HepG2 (cell line): ENCODE results near the gene TTC31. TPM values are rescaled to one million over a fixed set of nuclear protein-coding genes. Genes with fewer than 3 reads are reported as not detected.

ENCODE experiments used
- ATAC-seq: fragments of 200-7000 bp; cut with Tn5 transposase; 3 replicates; pipeline ENCODE4 v1.9.1; 2020; ENCODE audit warnings: mild to moderate bottlenecking, moderate library complexity
- BruUV-seq: library from RNA; stranded (reverse); fragments of 400-500 nt; replicated peaks from 2 replicates; lab custom pipeline; 2021; lab: Mats Ljungman, UMichigan
- CTCF ChIA-PET: fragments of 300-600 bp; formaldehyde crosslinking; extraction: SDS; loops from one replicate; lab custom pipeline; 2021; ENCODE audit warnings: low total read pairs, inconsistent platforms, low intra/inter-chr PET ratio; lab: Yijun Ruan, JAX
- POLR2A ChIA-PET: fragments of 350-600 bp; sonication (Branson Sonifier 250); formaldehyde crosslinking; loops from one replicate; lab custom pipeline; 2020; ENCODE audit warnings: antibody characterized with exemption, inconsistent platforms; lab: Yijun Ruan, JAX
- DNase-seq: peaks from one replicate; pipeline ENCODE4 v3.0.0-alpha.2; 2015; ENCODE audit warnings: low spot score
- FAIRE-seq: peaks from 3 replicates; lab custom pipeline; 2011; peaks lifted over from hg19 to GRCh38; lab: Jason Lieb, UNC
- H2AFZ ChIP-seq: one replicate; pipeline ENCODE4 v1.6.1; 2011; ENCODE audit warnings: low read length, inconsistent platforms
- H3K27ac ChIP-seq: fragments of 300-600 bp; 3 replicates; pipeline ENCODE4 v1.8.0; 2011; ENCODE audit warnings: mixed run types, mild to moderate bottlenecking, mixed read lengths, low read length, inconsistent platforms; ENCODE audit not compliant: insufficient read depth; ENCODE audit errors: extremely low read length
- H3K27me3 ChIP-seq, 2 experiments: fragments of 200-600 bp in 1 of 2; 2 replicates in 1 of 2; 3 replicates in 1 of 2; pipeline versions ENCODE4 v1.6.0 to v1.8.0; 2011; ENCODE audit warnings: low read length in 2 of 2, mild to moderate bottlenecking in 2 of 2, moderate library complexity in 2 of 2, inconsistent platforms in 1 of 2; ENCODE audit not compliant: insufficient read depth in 2 of 2, control insufficient read depth in 1 of 2
- H3K36me3 ChIP-seq, 2 experiments: fragments of 200-600 bp in 1 of 2; replicated peaks in 1 of 2; 2 replicates in 1 of 2; 3 replicates in 1 of 2; pipeline versions ENCODE4 v1.5.1 to v1.8.0; 2011; ENCODE audit warnings: low read length in 2 of 2, inconsistent platforms in 1 of 2; ENCODE audit not compliant: insufficient read depth in 2 of 2, control insufficient read depth in 1 of 2
- H3K4me1 ChIP-seq: 2 replicates; pipeline ENCODE4 v1.5.1; 2012; ENCODE audit warnings: low read length, inconsistent platforms; ENCODE audit not compliant: insufficient read depth
- H3K4me2 ChIP-seq: 2 replicates; pipeline ENCODE4 v1.6.0; 2011; ENCODE audit warnings: low read depth, low read length, inconsistent platforms
- H3K4me3 ChIP-seq, 3 experiments: fragments of 200-600 bp in 1 of 3; sonication (generic), shearing (Covaris generic) in 1 of 3; replicated peaks in 1 of 3; 2 replicates each; pipeline ENCODE4 v1.5.1; 2011 to 2016; ENCODE audit warnings: low read length in 3 of 3, inconsistent platforms in 2 of 3, low read depth in 2 of 3, mild to moderate bottlenecking in 2 of 3, control low read depth in 1 of 3, mixed read lengths in 1 of 3; ENCODE audit not compliant: insufficient read depth in 1 of 3
- H3K79me2 ChIP-seq: one replicate; pipeline ENCODE4 v1.6.1; 2011; ENCODE audit warnings: low read length, inconsistent platforms; ENCODE audit not compliant: insufficient read depth
- H3K9ac ChIP-seq: 2 replicates; pipeline ENCODE4 v1.6.0; 2011; ENCODE audit warnings: mild to moderate bottlenecking, low read depth, low read length, inconsistent platforms; ENCODE audit not compliant: insufficient read depth
- H3K9me3 ChIP-seq: 2 replicates; pipeline ENCODE4 v1.5.1; 2012; ENCODE audit warnings: mild to moderate bottlenecking, low read length
- H4K20me1 ChIP-seq: 2 replicates; pipeline ENCODE4 v1.6.0; 2011; ENCODE audit warnings: inconsistent platforms, mild to moderate bottlenecking, low read length, moderate library complexity; ENCODE audit not compliant: insufficient read depth
- POLR2A ChIP-seq, 2 experiments: IDR thresholded peaks; 2 replicates each; pipeline ENCODE4 v1.6.1; 2011; ENCODE audit warnings: low read depth in 2 of 2, low read length in 2 of 2, mild to moderate bottlenecking in 1 of 2, moderate library complexity in 1 of 2; ENCODE audit not compliant: insufficient read depth in 1 of 2
- POLR2AphosphoS5 ChIP-seq: IDR thresholded peaks from 2 replicates; pipeline ENCODE4 v1.6.1; 2012; ENCODE audit warnings: low read depth, low read length
- SAP130 ChIP-seq: IDR thresholded peaks from 2 replicates; pipeline ENCODE4 v1.6.1; 2016; ENCODE audit warnings: low read depth
- U2AF1 ChIP-seq: fragments of 200-400 bp; formaldehyde crosslinking; optimal IDR thresholded peaks from 2 replicates; pipeline ENCODE3; 2017; ENCODE audit warnings: mild to moderate bottlenecking, low read depth, low read length
- ZNF574 ChIP-seq: sonication (generic); formaldehyde crosslinking; IDR thresholded peaks from 2 replicates; pipeline ENCODE4 v1.4.0; 2020; ENCODE audit warnings: missing genetic modification reagents
- WGBS: methylation state at CpG from one replicate; pipeline ENCODE4 v1.1.6; 2017; ENCODE audit warnings: low lambda C conversion rate; 5-methylcytosine and 5-hydroxymethylcytosine counted together
- in situ Hi-C: cut with HindIII; loops from 2 replicates; pipeline ENCODE4 v1.10.0; 2017; ENCODE audit warnings: low pct_unique_long_range_greater_than_20kb; ENCODE audit not compliant: extremely low pct_ligation_motif_present
- intact Hi-C: fragments of 100-400 bp; cut with micrococcal nuclease; formaldehyde crosslinking; loops from one replicate; pipeline ENCODE4 v1.10.0; 2022; ENCODE audit not compliant: unreplicated experiment
- polyA plus RNA-seq, 8 experiments: library from polyadenylated mRNA; depleted of rRNA in 3 of 8; stranded (reverse) in 7 of 8; unstranded in 1 of 8; fragments of >200 nt; fragmentation: Illumina TruSeq in 4 of 8; extraction: Trizol in 4 of 8; gene quantifications; 2 replicates each; pipeline versions ENCODE4 v1.2.1 to v1.2.3, GENCODE V29; 2011 to 2016; ENCODE audit warnings: low read depth in 4 of 8, missing spikeins in 1 of 8, mixed read lengths in 1 of 8; ENCODE audit not compliant: insufficient read depth in 1 of 8
- total RNA-seq, 5 experiments: library from RNA; depleted of rRNA; stranded (reverse); fragments of >200 nt; fragmentation: Illumina TruSeq; extraction: Trizol; gene quantifications; 2 replicates each; pipeline ENCODE4 v1.2.3, GENCODE V29; 2016; ENCODE audit warnings: low read depth in 1 of 5

Gene TTC31
- total and polyA plus RNA-seq, 2 of the 13 experiments (the other 11 are each of a cell fraction or from before 2014, with no cell fraction given) = 28.3 to 39.5 TPM

GRCh38 chr2:74504591-74504990 lies 21.7 kb downstream of the TTC31 start:
- intact Hi-C loops (no loop called here), in situ Hi-C loops (no loop called here)
- FAIRE-seq (no peak), DNase-seq (no peak), ATAC-seq (no peak)
- H3K79me2 ChIP-seq = peaks cover 51% of the 10 kb centered on the region
- CTCF ChIA-PET = interaction anchor here (2.9 kb wide), 1 partner anchor 21 kb away, joined by 20 read pairs; the partner anchor contains the start of genes CCDC142 and TTC31
- POLR2A ChIA-PET = interaction anchor here (0.8 to 16.5 kb wide), 15 partner anchors 8 to 75 kb away, joined by 3 to 795 read pairs (median 18); partner anchors contain the start of genes AUP1, CCDC142, DQX1 and HTRA2
- WGBS = 68% methylated on average over 3 of the region's 3 CpGs
- H2AFZ ChIP-seq = no peak overlapping the region
- peak overlapping the region; percentile 92 for H3K4me2 ChIP-seq
- H3K4me1 ChIP-seq = peaks cover 68% of the 10 kb centered on the region
- H3K36me3 ChIP-seq = no peaks in the 10 kb centered on the region; a peak in 3 of 5 replicates
- TF ChIP-seq U2AF1 (no peak), SAP130 (CRISPR knock-in tag) (0 out of 2 replicates have a peak, but pooled peaks have one; percentile 9), ZNF574 (CRISPR knock-in tag) (no peak), POLR2AphosphoS5 (peak; percentile 39), POLR2A (IDR thresholded peaks at IDR 0.05; ENCODE audit: insufficient read depth in 1 of 2, low read depth in 2 of 2, low read length in 2 of 2) (peak in 1 of 2 experiments; percentile 5; a peak in 1 of 4 replicates)
- H4K20me1 ChIP-seq = no peaks in the 10 kb centered on the region
- H3K9me3 ChIP-seq = no peaks in the 10 kb centered on the region
- BruUV-seq = no TSS peak
- H3K27ac ChIP-seq = peak overlapping the region; percentile 11
- H3K27me3 ChIP-seq = no peaks in the 10 kb centered on the region; a peak in 1 of 5 replicates
- H3K9ac ChIP-seq = peak overlapping the region; percentile 83; the same call in 1 of the 2 replicates
- H3K4me3 ChIP-seq = peak overlapping the region; percentile 67 to 86 (median 82)
